ENCODE results near the gene STRN3. TPM values are rescaled to one million over a fixed set of nuclear protein-coding genes. Genes with fewer than 3 reads are reported as not detected.
A peak's percentile ranks its signal among the peaks of the same experiment; 100 is the strongest.

STRN3 gene
- total RNA-seq, 1 experiment from 2014 or later = 44.2 TPM

DNA sequence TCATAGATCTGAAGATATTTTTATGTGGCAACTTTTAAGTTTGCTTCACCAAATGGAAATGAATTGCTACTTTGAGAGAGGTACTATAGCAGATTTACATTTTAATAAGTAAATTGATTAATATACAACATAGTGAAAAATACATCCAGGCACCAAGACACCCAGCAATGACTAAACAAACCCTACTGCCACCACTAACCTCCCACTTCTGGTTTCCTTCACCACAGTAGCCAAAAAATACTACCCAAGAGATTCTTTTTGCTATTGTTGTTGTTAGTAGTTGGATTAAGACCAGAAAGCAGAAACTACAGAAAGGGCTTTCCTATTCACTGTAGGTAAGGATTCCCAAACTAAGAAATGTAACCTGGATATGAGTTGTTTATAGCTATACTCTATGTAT, 97.7 kb downstream of the STRN3 start:
- H3K4me3 ChIP-seq (ENCODE audit: low read depth, low read length, poor library complexity, severe bottlenecking) = no peak overlapping the region
- DNase-seq (ENCODE audit: low spot score) = no peak
- H3K4me1 ChIP-seq (ENCODE audit: insufficient read depth, low read length, poor library complexity, severe bottlenecking) = peaks cover 36% of the 10 kb centered on the region
- peaks cover 1% of the 10 kb centered on the region for H3K36me3 ChIP-seq (ENCODE audit: insufficient read depth, low read length, poor library complexity, severe bottlenecking)
- BruUV-seq (replicated peaks) = no TSS peak
- H3K27ac ChIP-seq (ENCODE audit: low read depth, low read length, poor library complexity, severe bottlenecking) = no peak overlapping the region
- no peaks in the 10 kb centered on the region for H3K27me3 ChIP-seq (replicated peaks; ENCODE audit: insufficient read depth, low read depth, low read length, poor library complexity)
- TF ChIP-seq, protein P1, sequence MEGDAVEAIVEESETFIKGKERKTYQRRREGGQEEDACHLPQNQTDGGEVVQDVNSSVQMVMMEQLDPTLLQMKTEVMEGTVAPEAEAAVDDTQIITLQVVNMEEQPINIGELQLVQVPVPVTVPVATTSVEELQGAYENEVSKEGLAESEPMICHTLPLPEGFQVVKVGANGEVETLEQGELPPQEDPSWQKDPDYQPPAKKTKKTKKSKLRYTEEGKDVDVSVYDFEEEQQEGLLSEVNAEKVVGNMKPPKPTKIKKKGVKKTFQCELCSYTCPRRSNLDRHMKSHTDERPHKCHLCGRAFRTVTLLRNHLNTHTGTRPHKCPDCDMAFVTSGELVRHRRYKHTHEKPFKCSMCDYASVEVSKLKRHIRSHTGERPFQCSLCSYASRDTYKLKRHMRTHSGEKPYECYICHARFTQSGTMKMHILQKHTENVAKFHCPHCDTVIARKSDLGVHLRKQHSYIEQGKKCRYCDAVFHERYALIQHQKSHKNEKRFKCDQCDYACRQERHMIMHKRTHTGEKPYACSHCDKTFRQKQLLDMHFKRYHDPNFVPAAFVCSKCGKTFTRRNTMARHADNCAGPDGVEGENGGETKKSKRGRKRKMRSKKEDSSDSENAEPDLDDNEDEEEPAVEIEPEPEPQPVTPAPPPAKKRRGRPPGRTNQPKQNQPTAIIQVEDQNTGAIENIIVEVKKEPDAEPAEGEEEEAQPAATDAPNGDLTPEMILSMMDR (conservative IDR thresholded peaks at IDR 0.05; ENCODE audit: low read depth, low read length) = no peak
- TF ChIP-seq EZH2 (IDR thresholded peaks at IDR 0.05; ENCODE audit: borderline replicate concordance, low read depth, low read length, poor library complexity, severe bottlenecking) = no peak
- intact Hi-C loops (cut with micrococcal nuclease; ENCODE audit: unreplicated experiment) = no loop called here
- CTCF ChIA-PET = no interaction called here
- H3K9me3 ChIP-seq (ENCODE audit: low read depth, low read length, poor library complexity, severe bottlenecking) = no peaks in the 10 kb centered on the region
- POLR2A ChIA-PET (ENCODE audit: low non-redundant PET) = no interaction called here

DNA sequence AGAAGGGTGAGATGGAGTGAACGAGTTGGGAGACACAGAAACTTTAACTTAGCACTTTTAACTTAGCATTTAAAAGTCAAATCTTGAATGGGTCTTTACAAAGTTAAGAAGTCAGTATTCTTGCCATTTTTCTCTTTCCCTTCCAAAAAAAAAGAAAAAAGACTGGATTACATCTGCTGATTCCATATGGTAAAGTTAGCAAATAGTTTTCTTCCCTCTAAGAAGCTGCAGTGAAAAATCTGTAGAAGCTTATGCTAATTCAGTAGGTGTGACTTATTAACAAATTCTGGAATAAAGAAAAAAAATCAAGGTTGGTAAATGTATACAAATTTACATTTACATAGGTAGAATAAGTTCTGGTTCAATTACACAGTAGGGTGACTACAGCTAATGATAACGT, 100.9 kb downstream of the STRN3 start:
- Histone ChIP-seq H3K9me3 (ENCODE audit: low read depth, low read length, poor library complexity, severe bottlenecking) (no peaks in the 10 kb centered on the region), H3K4me1 (ENCODE audit: insufficient read depth, low read length, poor library complexity, severe bottlenecking) (peaks cover 68% of the 10 kb centered on the region), H3K4me3 (ENCODE audit: low read depth, low read length, poor library complexity, severe bottlenecking) (no peak overlapping the region), H3K27me3 (replicated peaks; ENCODE audit: insufficient read depth, low read depth, low read length, poor library complexity) (no peaks in the 10 kb centered on the region), H3K36me3 (ENCODE audit: insufficient read depth, low read length, poor library complexity, severe bottlenecking) (no peaks in the 10 kb centered on the region), H3K27ac (ENCODE audit: low read depth, low read length, poor library complexity, severe bottlenecking) (peak overlapping the region; percentile 51)
- no TSS peak for BruUV-seq (replicated peaks)
- TF ChIP-seq, protein P1 (conservative IDR thresholded peaks at IDR 0.05; ENCODE audit: low read depth, low read length) = no peak
- TF ChIP-seq EZH2 (IDR thresholded peaks at IDR 0.05; ENCODE audit: borderline replicate concordance, low read depth, low read length, poor library complexity, severe bottlenecking) = no peak
- CTCF ChIA-PET = no interaction called here
- POLR2A ChIA-PET (ENCODE audit: low non-redundant PET) = interaction anchor here (0.6 kb wide), 1 partner anchor 1448 kb away, joined by 5 read pairs; no protein-coding TSS in a partner anchor
- no peak for DNase-seq (ENCODE audit: low spot score)
- intact Hi-C loops (cut with micrococcal nuclease; ENCODE audit: unreplicated experiment) = no loop called here

DNA sequence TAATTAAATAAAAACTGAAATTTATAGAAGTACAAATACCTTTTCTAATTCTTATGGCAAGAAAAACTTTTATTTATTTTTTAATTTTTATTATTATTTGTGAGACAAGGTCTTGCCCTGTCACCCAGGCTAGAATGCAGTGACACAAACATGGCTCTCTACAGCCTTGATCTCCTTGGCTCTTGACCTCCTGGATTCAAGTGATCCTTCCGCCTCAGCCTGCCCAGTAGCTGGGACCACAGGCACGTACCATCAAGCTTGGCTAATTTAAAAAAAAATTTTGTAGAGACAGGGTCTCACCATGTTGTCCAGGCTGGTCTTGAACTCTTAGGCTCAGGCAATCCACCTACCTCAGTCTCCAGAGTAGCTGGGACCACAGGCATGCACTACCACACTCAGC, 104.4 kb downstream of the STRN3 start:
- ChIA-PET POLR2A (ENCODE audit: low non-redundant PET) (no interaction called here), CTCF (no interaction called here)
- Histone ChIP-seq H3K36me3 (ENCODE audit: insufficient read depth, low read length, poor library complexity, severe bottlenecking) (no peaks in the 10 kb centered on the region), H3K4me3 (ENCODE audit: low read depth, low read length, poor library complexity, severe bottlenecking) (no peak overlapping the region), H3K27ac (ENCODE audit: low read depth, low read length, poor library complexity, severe bottlenecking) (peak overlapping the region; percentile 61), H3K9me3 (ENCODE audit: low read depth, low read length, poor library complexity, severe bottlenecking) (no peaks in the 10 kb centered on the region), H3K27me3 (replicated peaks; ENCODE audit: insufficient read depth, low read depth, low read length, poor library complexity) (no peaks in the 10 kb centered on the region), H3K4me1 (ENCODE audit: insufficient read depth, low read length, poor library complexity, severe bottlenecking) (peaks cover 59% of the 10 kb centered on the region)
- BruUV-seq (replicated peaks) = no TSS peak
- intact Hi-C loops (cut with micrococcal nuclease; ENCODE audit: unreplicated experiment) = no loop called here
- no peak for DNase-seq (ENCODE audit: low spot score)
- TF ChIP-seq, protein P1 (conservative IDR thresholded peaks at IDR 0.05; ENCODE audit: low read depth, low read length) = no peak
- no peak for TF ChIP-seq EZH2 (IDR thresholded peaks at IDR 0.05; ENCODE audit: borderline replicate concordance, low read depth, low read length, poor library complexity, severe bottlenecking)
